Measurements from ENCODE around the gene GASK1B. TPM values are rescaled to one million over a fixed set of nuclear protein-coding genes. Genes with fewer than 3 reads are reported as not detected.

The GASK1B gene
- total and polyA plus RNA-seq, 2 of the 4 experiments (the other 2 are of a cell fraction) = 4.1 to 5.4 TPM

DNA sequence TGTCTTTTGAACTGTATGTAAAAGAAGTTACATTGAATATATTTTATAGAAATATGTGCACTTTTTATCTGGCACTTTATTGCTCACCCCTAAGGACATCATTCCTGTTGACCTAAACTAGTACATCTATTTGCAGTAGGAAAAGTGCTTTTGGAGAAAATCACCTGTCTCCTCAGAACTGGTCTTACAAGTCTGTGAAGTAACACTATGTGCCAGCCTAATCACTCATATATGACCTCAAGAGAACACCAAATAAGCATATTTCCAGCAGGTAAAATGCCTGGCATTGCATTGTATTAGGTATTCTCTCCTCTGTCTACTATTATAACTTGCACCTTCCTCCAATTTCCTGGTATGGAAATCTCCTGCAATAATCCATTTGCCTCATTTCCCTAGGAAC, 4.0 kb upstream of the GASK1B start:
- H3K9me1 ChIP-seq (ENCODE audit: insufficient read depth, low read length) = no peaks in the 10 kb centered on the region
- H3K4ac ChIP-seq (ENCODE audit: low read depth, low read length) = no peak overlapping the region
- H3K36me3 ChIP-seq (ENCODE audit: control insufficient read depth, insufficient read depth, low read length) = no peaks in the 10 kb centered on the region
- no peak overlapping the region for H2BK20ac ChIP-seq (ENCODE audit: low read depth, low read length)
- no peak overlapping the region for H2AFZ ChIP-seq (replicated peaks; ENCODE audit: low read length, poor library complexity)
- H3K79me1 ChIP-seq (ENCODE audit: low read depth in 1 of 2, low read length in 2 of 2) = no peaks in the 10 kb centered on the region
- TF ChIP-seq RFX5 (IDR thresholded peaks at IDR 0.05; ENCODE audit: low read depth, low read length) (no peak), NFE2L2 (IDR thresholded peaks at IDR 0.05; ENCODE audit: low read depth, low read length) (no peak), CEBPB (IDR thresholded peaks at IDR 0.05; ENCODE audit: low read depth, low read length) (no peak), CHD1 (IDR thresholded peaks at IDR 0.05; ENCODE audit: low read depth, low read length) (no peak)
- TF ChIP-seq, protein P1, sequence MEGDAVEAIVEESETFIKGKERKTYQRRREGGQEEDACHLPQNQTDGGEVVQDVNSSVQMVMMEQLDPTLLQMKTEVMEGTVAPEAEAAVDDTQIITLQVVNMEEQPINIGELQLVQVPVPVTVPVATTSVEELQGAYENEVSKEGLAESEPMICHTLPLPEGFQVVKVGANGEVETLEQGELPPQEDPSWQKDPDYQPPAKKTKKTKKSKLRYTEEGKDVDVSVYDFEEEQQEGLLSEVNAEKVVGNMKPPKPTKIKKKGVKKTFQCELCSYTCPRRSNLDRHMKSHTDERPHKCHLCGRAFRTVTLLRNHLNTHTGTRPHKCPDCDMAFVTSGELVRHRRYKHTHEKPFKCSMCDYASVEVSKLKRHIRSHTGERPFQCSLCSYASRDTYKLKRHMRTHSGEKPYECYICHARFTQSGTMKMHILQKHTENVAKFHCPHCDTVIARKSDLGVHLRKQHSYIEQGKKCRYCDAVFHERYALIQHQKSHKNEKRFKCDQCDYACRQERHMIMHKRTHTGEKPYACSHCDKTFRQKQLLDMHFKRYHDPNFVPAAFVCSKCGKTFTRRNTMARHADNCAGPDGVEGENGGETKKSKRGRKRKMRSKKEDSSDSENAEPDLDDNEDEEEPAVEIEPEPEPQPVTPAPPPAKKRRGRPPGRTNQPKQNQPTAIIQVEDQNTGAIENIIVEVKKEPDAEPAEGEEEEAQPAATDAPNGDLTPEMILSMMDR (conservative IDR thresholded peaks at IDR 0.05; ENCODE audit: low read depth, low read length) = no peak
- no peak overlapping the region for H2AK9ac ChIP-seq (replicated peaks; ENCODE audit: low read depth, low read length, poor library complexity)
- H4K20me1 ChIP-seq (ENCODE audit: insufficient read depth, low read length) = no peaks in the 10 kb centered on the region
- H2BK120ac ChIP-seq (ENCODE audit: low read depth, low read length) = no peak overlapping the region
- in situ Hi-C loops (cut with MboI; ENCODE audit: low sequenced_read_pairs) (loop anchor here (25.0 kb wide), 1 partner anchor 964 kb away; the partner anchor contains the start of gene GRIA2), intact Hi-C loops (cut with micrococcal nuclease) (no loop called here), dilution Hi-C loops (cut with HindIII; ENCODE audit: low sequenced_read_pairs, unreplicated experiment) (loop anchor here (25.0 kb wide), 1 partner anchor 164 kb away; no protein-coding TSS in a partner anchor)
- H3K18ac ChIP-seq (ENCODE audit: low read depth, low read length) = no peak overlapping the region
- H3K14ac ChIP-seq (replicated peaks; ENCODE audit: low read depth, low read length) = no peak overlapping the region
- no peak overlapping the region for H3K23ac ChIP-seq (ENCODE audit: low read depth, low read length)
- no peak overlapping the region for H2AK5ac ChIP-seq (ENCODE audit: low read depth, low read length)
- no peak overlapping the region for H3K56ac ChIP-seq (ENCODE audit: extremely low read depth, insufficient read depth, low read length)
- no peaks in the 10 kb centered on the region for H3K27me3 ChIP-seq (ENCODE audit: control insufficient read depth, insufficient read depth, low read length)
- no peak overlapping the region for H4K5ac ChIP-seq (ENCODE audit: low read depth, low read length)
- H3K4me2 ChIP-seq (ENCODE audit: low read depth, low read length) = no peak overlapping the region
- ATAC-seq (ENCODE audit: low read depth) = no peak
- peaks cover 7% of the 10 kb centered on the region for H3K4me1 ChIP-seq (ENCODE audit: control insufficient read depth, insufficient read depth, low read length)
- BruUV-seq (replicated peaks) = no TSS peak
- no peak overlapping the region for H2BK5ac ChIP-seq (ENCODE audit: low read depth, low read length, poor library complexity, severe bottlenecking)
- H3K9me3 ChIP-seq (ENCODE audit: control insufficient read depth, insufficient read depth, low read length) = no peaks in the 10 kb centered on the region
- no peak overlapping the region for H3K9ac ChIP-seq (ENCODE audit: low read depth, low read length)
- ChIA-PET POLR2A (ENCODE audit: unreplicated experiment) (no interaction called here), CTCF (interaction anchor here (0.6 to 1.6 kb wide), 2 partner anchors 172 to 175 kb away, joined by 3 to 4 read pairs; no protein-coding TSS in a partner anchor)
- H2BK15ac ChIP-seq (ENCODE audit: low read depth, low read length) = no peak overlapping the region
- no peak for DNase-seq
- no peak overlapping the region for H4K91ac ChIP-seq (ENCODE audit: insufficient read depth, low read depth, low read length)
- H3K27ac ChIP-seq (ENCODE audit: insufficient read depth, low read length) = no peak overlapping the region
- H4K8ac ChIP-seq (ENCODE audit: low read depth in 2 of 2, low read length in 2 of 2) = no peak overlapping the region
- H3K4me3 ChIP-seq (ENCODE audit: insufficient read depth, low read depth, low read length) = no peak overlapping the region
